Large intestine (tissue), 3 donors: ENCODE results near the gene C2CD3. TPM values are rescaled to one million over a fixed set of nuclear protein-coding genes. Genes with fewer than 3 reads are reported as not detected.
A peak's percentile ranks its signal among the peaks of the same experiment; 100 is the strongest.

Experiments
- DNase-seq, 2 donors: peaks; one replicate each; pipeline versions ENCODE4 v3.0.0 to v3.0.0-alpha.2; 2013
- H3K27ac ChIP-seq: one replicate; pipeline ENCODE4 v1.5.1; 2013; ENCODE audit warnings: low read length
- H3K27me3 ChIP-seq: 2 replicates; pipeline ENCODE4 v1.6.1; 2013; ENCODE audit warnings: low read length; ENCODE audit not compliant: control insufficient read depth, insufficient read depth
- H3K36me3 ChIP-seq: 2 replicates; pipeline ENCODE4 v1.6.1; 2013; ENCODE audit warnings: low read length; ENCODE audit not compliant: control insufficient read depth, insufficient read depth
- H3K4me1 ChIP-seq: one replicate; pipeline ENCODE4 v1.6.1; 2013; ENCODE audit warnings: low read length; ENCODE audit not compliant: control insufficient read depth, insufficient read depth
- H3K4me3 ChIP-seq: one replicate; pipeline ENCODE4 v1.5.1; 2013; ENCODE audit warnings: low read length
- H3K9me3 ChIP-seq: one replicate; pipeline ENCODE4 v1.6.1; 2013; ENCODE audit warnings: mild to moderate bottlenecking, low read depth, low read length, moderate library complexity; ENCODE audit not compliant: control insufficient read depth
- WGBS: methylation state at CpG from one replicate; pipeline ENCODE4 v1.1.5; 2013; ENCODE audit warnings: low lambda C conversion rate; ENCODE audit not compliant: insufficient coverage; 5-methylcytosine and 5-hydroxymethylcytosine counted together
- polyA plus RNA-seq: library from polyadenylated mRNA; unstranded; fragments of 120-200 nt; gene quantifications from one replicate; pipeline ENCODE4 v1.2.1, GENCODE V29; 2013

Gene C2CD3
- polyA plus RNA-seq, 1 donor: 12.3 TPM

DNA sequence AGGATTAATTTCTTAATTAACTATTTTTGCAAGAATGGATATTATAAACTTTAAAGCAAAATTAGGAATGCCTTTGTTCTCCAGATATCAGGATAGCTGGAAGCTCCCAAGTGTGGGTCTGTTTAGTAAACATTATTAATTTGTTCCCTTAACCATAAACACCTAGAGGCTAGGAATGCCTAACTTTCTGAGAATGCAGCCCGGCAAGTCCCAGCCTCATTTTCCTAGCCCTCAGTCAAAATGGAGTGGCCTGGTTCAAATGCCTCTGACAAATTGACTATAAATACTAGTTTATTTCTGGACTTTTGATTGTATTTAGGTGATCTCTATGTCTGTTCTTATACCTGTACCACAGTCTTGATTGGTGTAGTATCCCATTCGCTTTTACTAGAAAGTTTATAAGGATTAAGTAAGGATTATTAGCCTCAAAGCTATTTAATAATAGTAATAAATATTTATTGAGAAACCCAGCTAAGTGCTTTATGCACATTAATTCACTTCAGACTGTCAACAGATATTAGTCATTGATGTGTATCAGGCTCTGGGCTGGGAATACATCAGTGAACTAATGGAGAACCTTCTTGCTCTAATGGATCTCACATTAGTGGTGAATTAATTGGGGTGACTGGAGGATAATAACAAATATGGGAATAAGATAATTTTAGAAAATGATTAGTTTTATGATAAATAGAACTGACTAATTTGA lies 26.1 kb upstream of the C2CD3 start:
- no peak overlapping the region for H3K4me3 ChIP-seq
- H3K27me3 ChIP-seq: no peaks in the 10 kb centered on the region
- WGBS: 100% methylated on average over 1 of the region's 2 CpGs
- no peaks in the 10 kb centered on the region for H3K9me3 ChIP-seq
- DNase-seq: no peak
- no peaks in the 10 kb centered on the region for H3K4me1 ChIP-seq
- no peak overlapping the region for H3K27ac ChIP-seq
- H3K36me3 ChIP-seq: peaks cover 2% of the 10 kb centered on the region

GRCh38 chr11:74195828-74196227 lies 25.0 kb upstream of the C2CD3 start:
- Histone ChIP-seq H3K9me3 (no peaks in the 10 kb centered on the region), H3K36me3 (peaks cover 2% of the 10 kb centered on the region), H3K4me3 (no peak overlapping the region), H3K27me3 (no peaks in the 10 kb centered on the region), H3K27ac (no peak overlapping the region), H3K4me1 (no peaks in the 10 kb centered on the region)
- no peak for DNase-seq

- H3K27me3 ChIP-seq: no peaks in the 10 kb centered on the region
- H3K4me3 ChIP-seq: no peak overlapping the region
- no peaks in the 10 kb centered on the region for H3K9me3 ChIP-seq
- no peak for DNase-seq
- H3K36me3 ChIP-seq: peaks cover 5% of the 10 kb centered on the region
- H3K27ac ChIP-seq: no peak overlapping the region
- no CpG with 5 or more reads among the region's 2 CpGs for WGBS
- no peaks in the 10 kb centered on the region for H3K4me1 ChIP-seq
Observed at GRCh38 chr11:74185695-74186094, 14.9 kb upstream of the C2CD3 start.

DNA sequence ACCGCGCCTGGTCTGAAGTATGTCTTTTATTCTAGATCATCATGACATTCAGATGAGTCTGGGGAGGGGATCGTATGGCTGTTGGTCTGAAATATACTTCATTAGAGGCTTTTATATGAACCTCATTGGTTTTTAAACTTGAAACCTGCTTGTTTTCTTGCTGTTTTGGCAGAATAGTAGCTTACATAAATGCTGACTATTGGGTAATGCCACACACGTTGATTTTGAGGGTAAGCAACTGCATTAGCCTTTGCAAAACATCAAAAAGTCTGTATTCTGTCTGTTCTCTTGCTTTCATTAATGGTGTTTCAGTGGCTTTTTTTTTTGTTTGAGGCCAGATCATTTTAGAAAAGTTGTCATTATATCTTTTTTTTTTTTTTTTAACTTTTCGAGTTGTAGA lies 14.5 kb upstream of the C2CD3 start:
- WGBS: no CpG with 5 or more reads among the region's 5 CpGs
- H3K4me1 ChIP-seq: no peaks in the 10 kb centered on the region
- H3K27ac ChIP-seq: no peak overlapping the region
- no peak for DNase-seq
- no peaks in the 10 kb centered on the region for H3K27me3 ChIP-seq
- H3K36me3 ChIP-seq: peaks cover 4% of the 10 kb centered on the region
- H3K4me3 ChIP-seq: no peak overlapping the region
- no peaks in the 10 kb centered on the region for H3K9me3 ChIP-seq

- Histone ChIP-seq H3K4me3 (no peak overlapping the region), H3K4me1 (peaks cover 5% of the 10 kb centered on the region), H3K9me3 (no peaks in the 10 kb centered on the region), H3K27me3 (no peaks in the 10 kb centered on the region), H3K27ac (no peak overlapping the region), H3K36me3 (no peaks in the 10 kb centered on the region)
- no peak for DNase-seq
- no CpG with 5 or more reads among the region's 4 CpGs for WGBS
Observed at GRCh38 chr11:74182635-74183034, 11.8 kb upstream of the C2CD3 start.

DNA sequence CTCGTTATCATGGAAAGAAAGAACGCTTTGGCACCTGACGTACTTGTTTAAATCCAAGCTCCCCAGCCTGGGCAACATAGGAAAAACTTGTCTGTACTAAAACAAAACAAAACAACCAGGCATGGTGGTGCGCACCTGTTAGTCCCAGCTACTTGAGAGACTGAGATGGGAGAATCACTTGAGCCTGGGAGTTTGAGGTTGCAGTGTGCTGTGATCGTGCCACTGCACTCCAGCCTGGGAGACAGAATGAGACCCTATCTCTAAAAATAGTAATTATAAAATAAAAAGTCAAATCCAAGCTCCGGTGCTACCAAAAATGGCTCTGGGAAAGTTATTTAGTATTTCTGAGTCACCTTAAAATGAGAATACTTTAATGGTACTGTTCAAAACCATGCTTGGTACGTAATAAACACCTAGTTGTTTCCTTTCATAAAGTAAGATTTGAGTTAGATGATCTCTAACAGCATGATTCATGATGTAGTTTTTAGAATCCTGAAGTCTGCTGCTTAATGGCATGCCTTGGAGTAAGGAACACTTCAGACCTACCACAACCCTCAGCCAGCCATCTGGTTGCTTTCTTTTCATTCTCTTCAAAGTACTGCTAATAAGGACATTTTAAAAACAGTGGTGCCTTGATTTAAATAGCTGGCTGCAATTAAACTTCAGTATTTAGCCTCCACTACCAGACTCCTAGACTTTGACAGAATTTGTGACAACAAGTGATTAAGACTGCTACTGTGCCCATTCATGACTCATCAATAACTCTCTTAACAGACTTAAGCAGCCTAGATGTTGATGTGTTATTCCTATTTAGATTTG lies 8.6 kb upstream of the C2CD3 start:
- H3K9me3 ChIP-seq: no peaks in the 10 kb centered on the region
- peaks cover 5% of the 10 kb centered on the region for H3K4me1 ChIP-seq
- no peak overlapping the region for H3K4me3 ChIP-seq
- whole genome bisulfite sequencing: 100% methylated on average over 4 of the region's 7 CpGs
- no peaks in the 10 kb centered on the region for H3K27me3 ChIP-seq
- no peak overlapping the region for H3K27ac ChIP-seq
- DNase-seq: no peak
- no peaks in the 10 kb centered on the region for H3K36me3 ChIP-seq

GRCh38 chr11:74175920-74176319 lies 5.1 kb upstream of the C2CD3 start:
- no CpG with 5 or more reads among the region's 1 CpG for WGBS
- no peaks in the 10 kb centered on the region for H3K9me3 ChIP-seq
- no peak overlapping the region for H3K4me3 ChIP-seq
- H3K27me3 ChIP-seq: no peaks in the 10 kb centered on the region
- peaks cover 13% of the 10 kb centered on the region for H3K4me1 ChIP-seq
- no peaks in the 10 kb centered on the region for H3K36me3 ChIP-seq
- H3K27ac ChIP-seq: no peak overlapping the region
- no peak for DNase-seq

DNA sequence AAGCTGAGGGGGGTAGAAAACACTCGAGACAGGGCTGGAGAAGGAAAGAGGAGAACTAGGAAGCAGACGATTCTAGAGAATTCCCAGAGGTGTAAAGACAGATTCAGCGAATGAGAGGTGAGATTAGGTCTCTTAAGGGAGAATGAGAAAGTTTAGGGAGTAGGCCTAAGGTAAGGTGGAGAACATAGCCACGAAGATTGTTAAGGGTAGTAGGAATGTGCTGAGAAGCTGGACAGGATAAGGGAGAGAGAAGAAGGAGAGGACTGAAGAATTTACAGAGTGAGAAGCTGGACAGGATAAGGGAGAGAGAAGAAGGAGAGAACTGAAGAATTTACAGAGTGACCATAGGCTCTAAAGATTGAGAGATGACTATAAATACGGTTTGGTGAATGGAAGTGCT lies 1.2 kb upstream of the C2CD3 start:
- Histone ChIP-seq H3K27ac (peak overlapping the region; percentile 71), H3K27me3 (no peaks in the 10 kb centered on the region), H3K4me1 (peaks cover 8% of the 10 kb centered on the region), H3K36me3 (no peaks in the 10 kb centered on the region), H3K4me3 (peak overlapping the region; percentile 73), H3K9me3 (no peaks in the 10 kb centered on the region)
- WGBS: 20% methylated on average over 4 of the region's 5 CpGs
- peak in 1 of 2 donors; percentile 41 for DNase-seq

DNA sequence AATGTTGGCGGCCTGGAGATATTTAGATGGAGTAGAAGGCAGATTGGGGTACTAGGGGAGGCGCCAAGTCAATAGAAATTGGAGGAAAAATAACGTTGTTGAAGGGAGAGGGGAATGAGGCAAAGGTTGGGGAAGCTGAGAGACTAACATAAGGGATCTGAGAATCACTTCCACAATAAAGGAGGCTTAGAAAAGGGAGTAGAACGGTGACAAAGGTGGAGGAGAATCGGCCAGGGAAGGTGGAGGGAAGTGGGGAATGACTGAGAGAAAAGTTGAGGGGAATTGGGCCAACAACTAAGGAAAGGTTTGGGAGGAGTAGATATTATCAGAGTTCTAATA lies 797 bp upstream of the C2CD3 start:
- Histone ChIP-seq H3K9me3 (no peaks in the 10 kb centered on the region), H3K4me1 (peaks cover 8% of the 10 kb centered on the region), H3K27ac (peak overlapping the region; percentile 71), H3K4me3 (peak overlapping the region; percentile 73), H3K27me3 (no peaks in the 10 kb centered on the region), H3K36me3 (peaks cover 4% of the 10 kb centered on the region)
- no peak for DNase-seq
- 6% methylated on average over 3 of the region's 5 CpGs for WGBS

DNA sequence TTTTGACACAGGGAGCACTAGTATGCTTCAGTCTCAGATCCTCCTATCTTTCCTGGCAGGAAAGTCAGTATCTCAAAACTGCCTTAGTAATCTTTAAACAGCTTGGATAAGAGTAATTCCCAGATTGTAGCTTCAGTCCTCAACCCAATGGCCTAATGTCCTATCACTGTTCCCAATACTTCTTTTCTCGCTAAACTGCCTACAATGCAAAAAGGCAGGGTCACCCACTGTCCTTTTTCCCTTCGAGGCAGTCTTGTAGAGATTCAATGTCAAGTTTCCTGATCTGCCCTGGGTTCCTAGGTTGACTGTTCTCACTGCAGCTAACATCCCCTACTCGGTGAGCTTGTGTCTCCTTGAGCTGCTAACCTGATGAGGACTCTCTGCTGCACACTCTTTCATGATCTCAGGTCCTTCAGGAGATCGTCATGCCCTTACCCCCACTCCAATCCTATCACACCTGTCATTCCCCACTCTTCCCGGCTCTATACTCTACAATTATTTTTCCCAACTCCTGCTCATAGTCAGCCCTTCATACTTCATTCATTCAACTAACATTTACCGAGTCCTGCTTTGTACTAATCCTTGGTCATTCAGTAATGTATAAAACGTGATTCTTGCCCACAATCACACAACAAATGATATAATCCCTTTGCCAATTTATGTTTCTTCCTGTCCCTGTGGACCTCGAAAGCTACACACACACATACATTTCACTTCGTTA lies 904 bp downstream of the C2CD3 start:
- WGBS: 0% methylated on average over 2 of the region's 9 CpGs
- Histone ChIP-seq H3K4me3 (peak overlapping the region; percentile 73), H3K27ac (no peak overlapping the region), H3K36me3 (peaks cover 5% of the 10 kb centered on the region), H3K9me3 (no peaks in the 10 kb centered on the region), H3K27me3 (no peaks in the 10 kb centered on the region), H3K4me1 (peaks cover 8% of the 10 kb centered on the region)
- DNase-seq: peak in 1 of 2 donors; percentile 27
